ENCODE measurements around the gene SP6. TPM values are rescaled to one million over a fixed set of nuclear protein-coding genes. Genes with fewer than 3 reads are reported as not detected.

SP6 gene
- total RNA-seq, 4 donors from 2014 or later, result 6.6 to 29.3 (median 19.9) TPM

GRCh38 chr17:47895856-47896671, 45.1 kb upstream of the SP6 start, which contains the start of gene SP2:
Gene SP2, plus strand, starts transcription at chr17:47896236. Its CDS starts 51 bp downstream, at chr17:47896287.
- Histone ChIP-seq H3K4me1 (peaks cover 42% of the 10 kb centered on the region), H3K4me3 (peak within 1 kb of the TSS; percentile 77), H3K27me3 (no peaks in the 10 kb centered on the region), H3K27ac (peak within 1 kb of the TSS; percentile 96), H3K9me3 (no peaks in the 10 kb centered on the region), H3K36me3 (peaks cover 4% of the 10 kb centered on the region)
- WGBS, result under 1% methylated on average over 32 of the region's 70 CpGs
- DNase-seq (ENCODE audit: low spot score in 2 of 2), result peak; percentile 99 to 100
- TF ChIP-seq, protein P1, sequence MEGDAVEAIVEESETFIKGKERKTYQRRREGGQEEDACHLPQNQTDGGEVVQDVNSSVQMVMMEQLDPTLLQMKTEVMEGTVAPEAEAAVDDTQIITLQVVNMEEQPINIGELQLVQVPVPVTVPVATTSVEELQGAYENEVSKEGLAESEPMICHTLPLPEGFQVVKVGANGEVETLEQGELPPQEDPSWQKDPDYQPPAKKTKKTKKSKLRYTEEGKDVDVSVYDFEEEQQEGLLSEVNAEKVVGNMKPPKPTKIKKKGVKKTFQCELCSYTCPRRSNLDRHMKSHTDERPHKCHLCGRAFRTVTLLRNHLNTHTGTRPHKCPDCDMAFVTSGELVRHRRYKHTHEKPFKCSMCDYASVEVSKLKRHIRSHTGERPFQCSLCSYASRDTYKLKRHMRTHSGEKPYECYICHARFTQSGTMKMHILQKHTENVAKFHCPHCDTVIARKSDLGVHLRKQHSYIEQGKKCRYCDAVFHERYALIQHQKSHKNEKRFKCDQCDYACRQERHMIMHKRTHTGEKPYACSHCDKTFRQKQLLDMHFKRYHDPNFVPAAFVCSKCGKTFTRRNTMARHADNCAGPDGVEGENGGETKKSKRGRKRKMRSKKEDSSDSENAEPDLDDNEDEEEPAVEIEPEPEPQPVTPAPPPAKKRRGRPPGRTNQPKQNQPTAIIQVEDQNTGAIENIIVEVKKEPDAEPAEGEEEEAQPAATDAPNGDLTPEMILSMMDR (IDR thresholded peaks at IDR 0.05), result peak in 1 of 2 donors; percentile 7
- TF ChIP-seq POLR2AphosphoS5 (IDR thresholded peaks at IDR 0.05) (peak in 2 of 3 donors; percentile 78 to 80), POLR2A (IDR thresholded peaks at IDR 0.05) (peak in 1 of 2 donors; percentile 70), EP300 (IDR thresholded peaks at IDR 0.05) (no peak)

DNA sequence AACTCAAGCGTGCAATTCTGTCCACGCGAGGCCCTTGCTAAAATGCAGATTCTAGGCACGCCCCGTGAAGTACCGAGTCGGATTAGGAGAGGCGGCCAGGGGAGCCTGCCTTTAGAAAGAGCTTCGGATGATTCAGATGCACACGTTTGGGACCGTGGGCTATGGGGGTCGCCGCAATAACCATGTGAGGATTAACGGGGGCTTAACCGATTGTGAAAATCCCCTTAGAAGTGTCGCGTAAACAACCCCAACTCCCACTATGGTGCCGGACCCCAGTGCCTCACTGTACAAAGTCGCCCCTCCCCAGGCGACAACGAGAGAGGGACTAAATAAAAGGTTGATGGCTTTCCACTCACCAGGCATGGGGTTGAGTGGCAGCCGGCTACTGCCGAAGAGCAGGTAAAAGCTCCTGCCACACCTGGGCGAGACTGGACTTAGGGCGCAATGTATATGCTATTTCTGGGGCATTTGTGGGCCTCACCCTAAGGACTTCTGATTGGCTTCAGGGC, 44.4 kb upstream of the SP6 start:
- Histone ChIP-seq H3K9me3 (no peaks in the 10 kb centered on the region), H3K36me3 (peaks cover 4% of the 10 kb centered on the region), H3K4me1 (peaks cover 39% of the 10 kb centered on the region), H3K27ac (peak overlapping the region; percentile 90), H3K4me3 (peak overlapping the region; percentile 77), H3K27me3 (no peaks in the 10 kb centered on the region)
- DNase-seq (ENCODE audit: low spot score in 2 of 2), result peak in 1 of 2 donors; percentile 80
- 0% methylated on average over 22 of the region's 25 CpGs for WGBS
- TF ChIP-seq, protein P1 (IDR thresholded peaks at IDR 0.05), result no peak
- peak; percentile 57 to 90 for TF ChIP-seq POLR2A (IDR thresholded peaks at IDR 0.05)

DNA sequence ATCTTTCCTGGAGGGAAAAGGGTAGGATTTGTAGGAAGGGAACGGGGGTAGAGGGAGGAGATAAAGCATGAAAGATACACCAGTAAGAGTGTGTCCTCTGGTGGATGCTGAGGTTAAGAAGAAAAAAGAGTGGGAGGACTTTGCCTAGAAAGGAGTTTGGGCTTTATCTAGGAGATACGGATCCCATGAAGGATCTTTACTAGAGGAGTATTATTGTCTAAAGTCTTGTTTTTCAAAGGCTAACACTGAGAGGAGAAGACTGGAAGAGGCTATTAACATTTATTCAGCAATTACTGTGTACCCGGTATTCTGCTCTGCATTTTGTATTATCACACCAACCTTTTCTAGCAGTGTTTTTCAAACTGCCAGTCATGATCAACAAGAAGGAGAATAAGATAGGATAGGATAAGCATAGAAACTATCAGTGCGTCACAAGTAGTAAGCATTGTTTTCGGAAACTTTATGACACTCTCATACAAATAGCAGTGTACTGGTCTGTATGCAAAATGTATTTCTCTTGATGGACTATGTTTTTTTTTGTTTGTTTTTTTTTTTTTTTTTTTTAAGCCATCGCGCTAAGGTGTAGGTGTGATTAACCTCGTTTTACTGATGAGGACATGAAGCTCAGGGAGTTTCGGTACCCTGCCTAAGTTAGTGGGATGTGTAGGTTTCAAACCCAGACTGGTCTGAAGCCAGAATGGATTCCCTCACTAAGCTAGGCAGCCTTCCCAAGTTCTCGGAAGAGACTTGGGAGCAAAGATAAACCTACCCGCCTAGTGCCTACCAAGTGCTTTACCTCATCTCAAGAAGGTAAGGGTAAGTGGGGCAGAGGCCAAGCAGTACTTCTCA, 43.8 kb upstream of the SP6 start:
- DNase-seq (ENCODE audit: low spot score in 2 of 2), result no peak
- H3K4me1 ChIP-seq, result peaks cover 33% of the 10 kb centered on the region
- 27% methylated on average over 11 of the region's 11 CpGs for WGBS
- peak overlapping the region; percentile 77 for H3K4me3 ChIP-seq
- H3K36me3 ChIP-seq, result peaks cover under 1% of the 10 kb centered on the region
- H3K9me3 ChIP-seq, result no peaks in the 10 kb centered on the region
- peak overlapping the region; percentile 90 for H3K27ac ChIP-seq
- no peak for TF ChIP-seq EP300 (IDR thresholded peaks at IDR 0.05)
- TF ChIP-seq, protein P1 (IDR thresholded peaks at IDR 0.05), result no peak
- no peak for TF ChIP-seq POLR2AphosphoS5 (IDR thresholded peaks at IDR 0.05)
- no peak for TF ChIP-seq POLR2A (IDR thresholded peaks at IDR 0.05)
- H3K27me3 ChIP-seq, result no peaks in the 10 kb centered on the region

GRCh38 chr17:47891545-47892088, 40.7 kb upstream of the SP6 start:
- DNase-seq (ENCODE audit: low spot score in 2 of 2), result no peak
- Histone ChIP-seq H3K4me1 (peaks cover 16% of the 10 kb centered on the region), H3K4me3 (no peak overlapping the region), H3K9me3 (no peaks in the 10 kb centered on the region), H3K36me3 (no peaks in the 10 kb centered on the region), H3K27me3 (no peaks in the 10 kb centered on the region), H3K27ac (no peak overlapping the region)
- no peak for TF ChIP-seq POLR2A (IDR thresholded peaks at IDR 0.05)
- no peak for TF ChIP-seq EP300 (IDR thresholded peaks at IDR 0.05)
- no peak for TF ChIP-seq POLR2AphosphoS5 (IDR thresholded peaks at IDR 0.05)
- TF ChIP-seq, protein P1 (IDR thresholded peaks at IDR 0.05), result no peak
- 83% methylated on average over 4 of the region's 4 CpGs for WGBS
